ENCODE results near the gene MTURN. TPM values are rescaled to one million over a fixed set of nuclear protein-coding genes. Genes with fewer than 3 reads are reported as not detected.
A peak's percentile ranks its signal among the peaks of the same experiment; 100 is the strongest.

The MTURN gene
- total RNA-seq, 4 donors from 2014 or later, result 2.3 to 18.2 (median 13.8) TPM

- no peak for TF ChIP-seq POLR2A (IDR thresholded peaks at IDR 0.05)
- TF ChIP-seq, protein P1, sequence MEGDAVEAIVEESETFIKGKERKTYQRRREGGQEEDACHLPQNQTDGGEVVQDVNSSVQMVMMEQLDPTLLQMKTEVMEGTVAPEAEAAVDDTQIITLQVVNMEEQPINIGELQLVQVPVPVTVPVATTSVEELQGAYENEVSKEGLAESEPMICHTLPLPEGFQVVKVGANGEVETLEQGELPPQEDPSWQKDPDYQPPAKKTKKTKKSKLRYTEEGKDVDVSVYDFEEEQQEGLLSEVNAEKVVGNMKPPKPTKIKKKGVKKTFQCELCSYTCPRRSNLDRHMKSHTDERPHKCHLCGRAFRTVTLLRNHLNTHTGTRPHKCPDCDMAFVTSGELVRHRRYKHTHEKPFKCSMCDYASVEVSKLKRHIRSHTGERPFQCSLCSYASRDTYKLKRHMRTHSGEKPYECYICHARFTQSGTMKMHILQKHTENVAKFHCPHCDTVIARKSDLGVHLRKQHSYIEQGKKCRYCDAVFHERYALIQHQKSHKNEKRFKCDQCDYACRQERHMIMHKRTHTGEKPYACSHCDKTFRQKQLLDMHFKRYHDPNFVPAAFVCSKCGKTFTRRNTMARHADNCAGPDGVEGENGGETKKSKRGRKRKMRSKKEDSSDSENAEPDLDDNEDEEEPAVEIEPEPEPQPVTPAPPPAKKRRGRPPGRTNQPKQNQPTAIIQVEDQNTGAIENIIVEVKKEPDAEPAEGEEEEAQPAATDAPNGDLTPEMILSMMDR (IDR thresholded peaks at IDR 0.05), result no peak
- Histone ChIP-seq H3K27me3 (no peaks in the 10 kb centered on the region), H3K4me3 (peak overlapping the region in 2 of 4 donors; percentile 97 to 98), H3K27ac (no peak overlapping the region), H3K4me1 (peaks cover 0 to 12% (median 2%) of the 10 kb centered on the region in 4 donors), H3K9me3 (no peaks in the 10 kb centered on the region), H3K36me3 (no peaks in the 10 kb centered on the region)
- DNase-seq, result no peak
These were observed 2.1 kb downstream of the MTURN start for GRCh38 chr7:30136743-30137485.

GRCh38 chr7:30139836-30140384 lies 5.1 kb downstream of the MTURN start:
- no peak for DNase-seq
- peaks cover 0 to 12% (median 2%) of the 10 kb centered on the region in 4 donors for H3K4me1 ChIP-seq
- H3K27me3 ChIP-seq, result no peaks in the 10 kb centered on the region
- H3K4me3 ChIP-seq, result no peak overlapping the region
- H3K9me3 ChIP-seq, result no peaks in the 10 kb centered on the region
- no peak overlapping the region for H3K27ac ChIP-seq
- H3K36me3 ChIP-seq, result no peaks in the 10 kb centered on the region
- TF ChIP-seq POLR2A (IDR thresholded peaks at IDR 0.05), result no peak
- TF ChIP-seq, protein P1 (IDR thresholded peaks at IDR 0.05), result no peak

- DNase-seq, result no peak
- TF ChIP-seq POLR2A (IDR thresholded peaks at IDR 0.05), result no peak
- TF ChIP-seq, protein P1 (IDR thresholded peaks at IDR 0.05), result no peak
- Histone ChIP-seq H3K4me1 (peaks cover 0 to 13% (median 2%) of the 10 kb centered on the region in 4 donors), H3K4me3 (no peak overlapping the region), H3K27ac (no peak overlapping the region), H3K27me3 (no peaks in the 10 kb centered on the region), H3K9me3 (no peaks in the 10 kb centered on the region), H3K36me3 (no peaks in the 10 kb centered on the region)
These were observed 5.7 kb downstream of the MTURN start for GRCh38 chr7:30140456-30140855.

- Histone ChIP-seq H3K36me3 (no peaks in the 10 kb centered on the region), H3K9me3 (no peaks in the 10 kb centered on the region), H3K4me3 (no peak overlapping the region), H3K27me3 (no peaks in the 10 kb centered on the region), H3K4me1 (peaks cover 0 to 14% (median 0%) of the 10 kb centered on the region in 4 donors), H3K27ac (peak overlapping the region in 2 of 4 donors; percentile 12 to 17)
- no peak for DNase-seq
- TF ChIP-seq POLR2A (IDR thresholded peaks at IDR 0.05), result no peak
- TF ChIP-seq, protein P1 (IDR thresholded peaks at IDR 0.05), result no peak
These were observed 7.9 kb downstream of the MTURN start for GRCh38 chr7:30142710-30143109.

GRCh38 chr7:30143748-30144251 lies 9.0 kb downstream of the MTURN start:
- Histone ChIP-seq H3K27ac (no peak overlapping the region), H3K36me3 (no peaks in the 10 kb centered on the region), H3K27me3 (no peaks in the 10 kb centered on the region), H3K4me3 (no peak overlapping the region), H3K9me3 (no peaks in the 10 kb centered on the region), H3K4me1 (peaks cover 0 to 14% (median 0%) of the 10 kb centered on the region in 4 donors)
- no peak for DNase-seq
- no peak for TF ChIP-seq POLR2A (IDR thresholded peaks at IDR 0.05)

- TF ChIP-seq, protein P1 (IDR thresholded peaks at IDR 0.05), result no peak
- no peak for TF ChIP-seq POLR2A (IDR thresholded peaks at IDR 0.05)
- no peaks in the 10 kb centered on the region for H3K27me3 ChIP-seq
- H3K27ac ChIP-seq, result no peak overlapping the region
- no peak for DNase-seq
- no peaks in the 10 kb centered on the region for H3K9me3 ChIP-seq
- peaks cover 0 to 12% (median 0%) of the 10 kb centered on the region in 4 donors for H3K4me1 ChIP-seq
- H3K36me3 ChIP-seq, result no peaks in the 10 kb centered on the region
- no peak overlapping the region for H3K4me3 ChIP-seq
These were observed 10.0 kb downstream of the MTURN start for GRCh38 chr7:30144657-30145306.

Measured in Peyer's patch (tissue), 4 donors.